HCT116 (cell line): ENCODE measurements around the gene RXRA. TPM values are rescaled to one million over a fixed set of nuclear protein-coding genes. Genes with fewer than 3 reads are reported as not detected.
A peak's percentile ranks its signal among the peaks of the same experiment; 100 is the strongest.

ENCODE experiments used
- ATAC-seq: fragments of 200-7000 bp; cut with Tn5 transposase; 2 replicates; pipeline ENCODE4 v1.9.1; 2020; ENCODE audit warnings: mild to moderate bottlenecking, moderate library complexity
- BruUV-seq: library from RNA; stranded (reverse); fragments of 400-500 nt; replicated peaks from 2 replicates; lab custom pipeline; 2021; lab: Mats Ljungman, UMichigan
- CTCF ChIA-PET: fragments of 300-600 bp; sonication (Branson Sonifier 250); formaldehyde crosslinking; loops from one replicate; lab custom pipeline; 2021; ENCODE audit warnings: antibody characterized with exemption; lab: Charles Lee
- POLR2A ChIA-PET: fragments of 300-600, 350-600 bp; sonication (Branson Sonifier 250); formaldehyde crosslinking; loops from one replicate; lab custom pipeline; 2021; ENCODE audit warnings: antibody characterized with exemption; lab: Charles Lee
- RAD21 ChIA-PET, 2 experiments: fragments of 300-600 bp; sonication (Branson Sonifier 250); formaldehyde crosslinking; loops; one replicate each; lab custom pipeline; 2023; ENCODE audit warnings: low total read pairs in 2 of 2; ENCODE audit not compliant: uncharacterized antibody in 2 of 2, unreplicated experiment in 2 of 2, low non-redundant PET in 1 of 2; lab: Charles Lee
- DNase-seq: peaks from one replicate; pipeline ENCODE4 v3.0.0-alpha.2; 2010; ENCODE audit warnings: low read depth, low spot score
- H2AFZ ChIP-seq: fragments of 200-600 bp; shearing (Covaris generic), sonication (generic); 2 replicates; pipeline ENCODE4 v1.6.1; 2017; ENCODE audit warnings: low read depth, mixed run types, mixed read lengths, antibody characterized with exemption, low read length; ENCODE audit not compliant: poor library complexity, severe bottlenecking
- H3K27ac ChIP-seq: 2 replicates; pipeline ENCODE4 v1.5.1; 2012; ENCODE audit warnings: low read depth, low read length
- H3K27me3 ChIP-seq: fragments of 200-600 bp; sonication (generic); 2 replicates; pipeline ENCODE4 v1.6.1; 2016; ENCODE audit warnings: mixed run types, low read length, mixed read lengths; ENCODE audit not compliant: insufficient read depth
- H3K36me3 ChIP-seq, 2 experiments: fragments of 200-500 bp in 1 of 2; fragments of 200-600 bp in 1 of 2; sonication (Bioruptor generic) in 1 of 2; sonication (generic) in 1 of 2; 2 replicates each; pipeline versions ENCODE4 v1.5.1 to v1.6.1; 2014 to 2016; ENCODE audit warnings: low read length in 2 of 2, inconsistent platforms in 1 of 2, mixed read lengths in 1 of 2, mixed run types in 1 of 2; ENCODE audit not compliant: insufficient read depth in 2 of 2, control insufficient read depth in 1 of 2
- H3K4me1 ChIP-seq, 2 experiments: fragments of 200-600 bp in 1 of 2; sonication (generic) in 1 of 2; 2 replicates each; pipeline versions ENCODE4 v1.5.1 to v1.6.1; 2012 to 2017; ENCODE audit warnings: low read length in 2 of 2, inconsistent platforms in 1 of 2, mild to moderate bottlenecking in 1 of 2, mixed read lengths in 1 of 2, mixed run types in 1 of 2, moderate library complexity in 1 of 2; ENCODE audit not compliant: insufficient read depth in 2 of 2, control insufficient read depth in 1 of 2
- H3K4me2 ChIP-seq: fragments of 200-600 bp; sonication (generic); 2 replicates; pipeline ENCODE4 v1.6.1; 2017; ENCODE audit warnings: mixed run types, low read length, mixed read lengths
- H3K4me3 ChIP-seq, 2 experiments: fragments of 200-600 bp in 1 of 2; sonication (generic) in 1 of 2; replicated peaks in 1 of 2; 2 replicates each; pipeline ENCODE4 v1.5.1; 2011 to 2016; ENCODE audit warnings: low read length in 2 of 2, control low read depth in 1 of 2, low read depth in 1 of 2, mild to moderate bottlenecking in 1 of 2, mixed read lengths in 1 of 2, mixed run types in 1 of 2
- H3K79me2 ChIP-seq: fragments of 200-600 bp; sonication (generic); 2 replicates; pipeline ENCODE4 v1.6.1; 2017; ENCODE audit warnings: mild to moderate bottlenecking, mixed run types, low read length, moderate library complexity, mixed read lengths; ENCODE audit not compliant: insufficient read depth
- H3K9ac ChIP-seq: fragments of 200-600 bp; sonication (generic); 2 replicates; pipeline ENCODE4 v1.6.1; 2016; ENCODE audit warnings: low read length, mixed read lengths
- H3K9me2 ChIP-seq: fragments of 200-600 bp; sonication (generic), shearing (Covaris generic); 2 replicates; pipeline ENCODE4 v1.6.1; 2017; ENCODE audit warnings: mixed run types, mild to moderate bottlenecking, moderate library complexity; ENCODE audit not compliant: insufficient read depth
- H3K9me3 ChIP-seq, 2 experiments: fragments of 200-500 bp in 1 of 2; fragments of 200-600 bp in 1 of 2; sonication (Bioruptor generic) in 1 of 2; sonication (generic) in 1 of 2; 2 replicates each; pipeline ENCODE4 v1.6.1; 2014 to 2017; ENCODE audit warnings: low read length in 2 of 2, mixed read lengths in 2 of 2, inconsistent platforms in 1 of 2, low read depth in 1 of 2, mild to moderate bottlenecking in 1 of 2, mixed run types in 1 of 2, moderate library complexity in 1 of 2; ENCODE audit not compliant: control insufficient read depth in 1 of 2, insufficient read depth in 1 of 2
- H4K20me1 ChIP-seq: fragments of 200-600 bp; sonication (generic), shearing (Covaris generic); 2 replicates; pipeline ENCODE4 v1.6.1; 2017; ENCODE audit warnings: mixed run types, mild to moderate bottlenecking, moderate library complexity; ENCODE audit not compliant: insufficient read depth
- CBX3 ChIP-seq: IDR thresholded peaks from 2 replicates; pipeline ENCODE4 v1.6.1; 2012; ENCODE audit warnings: low read depth
- EZH2 ChIP-seq: fragments of 200-600 bp; sonication (generic); IDR thresholded peaks from 2 replicates; pipeline ENCODE4 v1.6.1; 2017; ENCODE audit warnings: antibody characterized with exemption, mixed run types
- EZH2phosphoT487 ChIP-seq: fragments of 200-600 bp; IDR thresholded peaks from 2 replicates; pipeline ENCODE4 v1.6.1; 2018; ENCODE audit warnings: antibody characterized with exemption, borderline replicate concordance
- FOSL1 ChIP-seq: IDR thresholded peaks from 2 replicates; pipeline ENCODE4 v1.6.1; 2012; ENCODE audit warnings: low read depth
- POLR2A ChIP-seq: IDR thresholded peaks from 2 replicates; pipeline ENCODE4 v1.7.0; 2011; ENCODE audit warnings: borderline replicate concordance; ENCODE audit not compliant: insufficient read depth, insufficient read length; ENCODE audit errors: extremely low read depth
- SIN3A ChIP-seq: IDR thresholded peaks from 2 replicates; pipeline ENCODE4 v1.6.1; 2012; ENCODE audit warnings: low read depth
- YY1 ChIP-seq: IDR thresholded peaks from 2 replicates; pipeline ENCODE4 v1.6.1; 2011; ENCODE audit warnings: low read length, low read depth, moderate library complexity, mild to moderate bottlenecking; ENCODE audit not compliant: insufficient replicate concordance; ENCODE audit errors: extremely low read depth
- ZNF274 ChIP-seq: fragments of 200-500 bp; sonication (Bioruptor generic); IDR thresholded peaks from 2 replicates; pipeline ENCODE4 v1.6.1; 2014; ENCODE audit warnings: mild to moderate bottlenecking, low read depth, low read length, inconsistent platforms
- intact Hi-C: fragments of 100-400 bp; cut with micrococcal nuclease; formaldehyde crosslinking; loops from 2 replicates; pipeline ENCODE4 v1.10.0; 2022
- total RNA-seq: library from RNA; stranded (reverse); gene quantifications from one replicate; pipeline ENCODE4 v1.2.1, GENCODE V29; 2021; ENCODE audit not compliant: unreplicated experiment
- TF ChIP-seq, protein P1 (sequence below): IDR thresholded peaks from 2 replicates; pipeline ENCODE4 v1.6.1; 2011; ENCODE audit warnings: mild to moderate bottlenecking, low read length, moderate library complexity; ENCODE audit not compliant: insufficient replicate concordance; ENCODE audit errors: extremely low read depth

The RXRA gene
- total RNA-seq, 1 experiment from 2014 or later, result 43.9 TPM

DNA sequence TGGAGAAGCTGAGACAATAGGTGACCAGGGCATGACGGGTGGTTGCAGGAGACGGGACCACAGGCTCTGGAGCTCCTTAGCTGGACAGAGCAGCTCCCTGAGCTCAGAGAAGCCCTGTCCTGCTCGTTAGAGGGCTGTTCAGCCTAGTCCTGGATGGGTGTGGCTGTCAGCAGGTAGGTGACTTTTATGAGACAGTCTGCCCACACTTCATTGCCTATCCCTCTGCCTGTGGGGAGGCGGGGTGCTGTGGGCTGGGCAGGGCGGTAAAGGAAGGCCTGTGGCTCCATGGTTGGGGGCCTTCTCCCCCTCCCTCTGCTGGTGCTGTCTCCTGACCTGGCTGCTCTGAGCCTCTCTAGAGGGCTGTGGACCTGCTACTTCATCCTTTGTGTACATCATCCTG lies 134.6 kb downstream of the RXRA start (continued):
- TF ChIP-seq EZH2phosphoT487 (no peak), CBX3 (no peak), FOSL1 (no peak)

DNA sequence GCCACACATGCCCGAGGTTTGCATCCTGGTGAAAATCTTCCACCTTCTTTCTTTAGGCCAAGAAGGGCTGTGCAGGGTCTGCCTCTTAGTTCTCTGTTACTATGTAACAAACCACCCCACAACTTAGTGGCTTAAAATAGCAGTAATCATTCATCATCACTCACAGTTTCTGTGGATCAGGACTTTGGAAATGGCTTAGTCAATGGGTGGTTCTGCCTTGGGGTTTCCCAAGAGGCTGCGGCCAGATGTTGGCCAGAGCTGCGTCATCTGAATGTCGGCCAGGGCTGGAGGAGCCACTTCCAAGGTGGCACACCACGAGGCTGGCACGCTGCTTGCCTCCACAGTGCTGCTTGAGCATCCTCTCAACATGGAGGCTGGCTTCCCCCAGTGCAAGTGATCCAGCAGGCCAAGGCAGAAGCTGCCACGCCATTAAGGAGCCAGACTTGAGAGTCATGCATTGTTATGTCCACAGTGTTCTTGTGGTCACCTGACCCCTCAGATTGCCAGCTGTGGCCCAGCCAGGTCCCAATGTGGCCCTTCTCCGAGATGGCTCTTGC lies 135.2 kb downstream of the RXRA start:
- Histone ChIP-seq H3K4me1 (peaks cover 3 to 6% of the 10 kb centered on the region in 2 experiments; a peak in 3 of 4 replicates), H3K4me2 (no peak overlapping the region), H3K79me2 (no peaks in the 10 kb centered on the region), H3K9me3 (peaks cover 0 to 11% of the 10 kb centered on the region in 2 experiments; a peak in 1 of 4 replicates), H3K27ac (no peak overlapping the region), H3K9me2 (no peaks in the 10 kb centered on the region), H3K27me3 (no peaks in the 10 kb centered on the region), H4K20me1 (no peaks in the 10 kb centered on the region), H3K9ac (no peak overlapping the region), H3K36me3 (no peaks in the 10 kb centered on the region), H2AFZ (no peak overlapping the region), H3K4me3 (no peak overlapping the region)
- DNase-seq (no peak), ATAC-seq (no peak)
- ChIA-PET CTCF (no interaction called here), RAD21 (no interaction called here), POLR2A (no interaction called here)
- intact Hi-C loops, result no loop called here
- TF ChIP-seq POLR2A (no peak), ZNF274 (no peak), YY1 (peak; percentile 60), SIN3A (no peak), EZH2 (no peak)
- TF ChIP-seq, protein P1, sequence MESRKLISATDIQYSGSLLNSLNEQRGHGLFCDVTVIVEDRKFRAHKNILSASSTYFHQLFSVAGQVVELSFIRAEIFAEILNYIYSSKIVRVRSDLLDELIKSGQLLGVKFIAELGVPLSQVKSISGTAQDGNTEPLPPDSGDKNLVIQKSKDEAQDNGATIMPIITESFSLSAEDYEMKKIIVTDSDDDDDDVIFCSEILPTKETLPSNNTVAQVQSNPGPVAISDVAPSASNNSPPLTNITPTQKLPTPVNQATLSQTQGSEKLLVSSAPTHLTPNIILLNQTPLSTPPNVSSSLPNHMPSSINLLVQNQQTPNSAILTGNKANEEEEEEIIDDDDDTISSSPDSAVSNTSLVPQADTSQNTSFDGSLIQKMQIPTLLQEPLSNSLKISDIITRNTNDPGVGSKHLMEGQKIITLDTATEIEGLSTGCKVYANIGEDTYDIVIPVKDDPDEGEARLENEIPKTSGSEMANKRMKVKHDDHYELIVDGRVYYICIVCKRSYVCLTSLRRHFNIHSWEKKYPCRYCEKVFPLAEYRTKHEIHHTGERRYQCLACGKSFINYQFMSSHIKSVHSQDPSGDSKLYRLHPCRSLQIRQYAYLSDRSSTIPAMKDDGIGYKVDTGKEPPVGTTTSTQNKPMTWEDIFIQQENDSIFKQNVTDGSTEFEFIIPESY, result no peak
- BruUV-seq, result no TSS peak
